K562 (cell line): Measurements from ENCODE around the gene CIAO2B. TPM values are rescaled to one million over a fixed set of nuclear protein-coding genes. Genes with fewer than 3 reads are reported as not detected.

Experiments
- ATAC-seq: fragments of 200-7000 bp; cut with Tn5 transposase; 3 replicates; pipeline ENCODE4 v1.9.1; 2020; ENCODE audit warnings: moderate library complexity
- BruUV-seq: library from RNA; stranded (reverse); fragments of 400-500 nt; replicated peaks from 2 replicates; lab custom pipeline; 2021; lab: Mats Ljungman, UMichigan
- CTCF ChIA-PET: fragments of 300-600 bp; formaldehyde crosslinking; extraction: SDS; loops from one replicate; lab custom pipeline; 2021; ENCODE audit warnings: low intra/inter-chr PET ratio; lab: Yijun Ruan, JAX
- POLR2A ChIA-PET: fragments of 300-600, 350-650 bp; sonication (Branson Sonifier 250); formaldehyde crosslinking; extraction: SDS; loops from one replicate; lab custom pipeline; 2021; ENCODE audit warnings: antibody characterized with exemption, inconsistent platforms; lab: Yijun Ruan, JAX
- DNase-seq, 4 experiments: peaks; one replicate each; pipeline versions ENCODE4 v3.0.0 to v3.0.0-alpha.2; 2011 to 2018; ENCODE audit warnings: low spot score in 3 of 4, mixed read lengths in 3 of 4; ENCODE audit errors: extremely low read depth in 1 of 4
- FAIRE-seq: peaks from 2 replicates; lab custom pipeline; 2011; peaks lifted over from hg19 to GRCh38; lab: Jason Lieb, UNC
- H2AFZ ChIP-seq: 2 replicates; pipeline ENCODE4 v1.6.0; 2011; ENCODE audit warnings: low read depth, low read length, control low read depth, inconsistent platforms
- H3K27ac ChIP-seq: fragments of 200-600 bp; 3 replicates; pipeline ENCODE4 v1.8.0; 2011; ENCODE audit warnings: low read depth, mild to moderate bottlenecking, control low read depth, inconsistent platforms, low read length, moderate library complexity, mixed read lengths; ENCODE audit errors: extremely low read depth
- H3K27me3 ChIP-seq, 2 experiments: fragments of 300-600 bp in 1 of 2; 2 replicates in 1 of 2; 3 replicates in 1 of 2; pipeline versions ENCODE4 v1.6.0 to v1.8.0; 2011; ENCODE audit warnings: inconsistent platforms in 2 of 2, low read length in 2 of 2, mild to moderate bottlenecking in 1 of 2, mixed read lengths in 1 of 2, moderate library complexity in 1 of 2; ENCODE audit not compliant: control insufficient read depth in 2 of 2, insufficient read depth in 2 of 2
- H3K36me3 ChIP-seq: fragments of 300-600 bp; 3 replicates; pipeline ENCODE4 v1.8.0; 2011; ENCODE audit warnings: mild to moderate bottlenecking, low read length, inconsistent platforms; ENCODE audit not compliant: control insufficient read depth, insufficient read depth
- H3K4me1 ChIP-seq, 2 experiments: fragments of 200-600 bp in 1 of 2; replicated peaks in 1 of 2; 2 replicates in 1 of 2; 3 replicates in 1 of 2; pipeline versions ENCODE4 v1.5.1 to v1.8.0; 2011; ENCODE audit warnings: inconsistent platforms in 2 of 2, low read length in 2 of 2, mild to moderate bottlenecking in 1 of 2, mixed read lengths in 1 of 2, moderate library complexity in 1 of 2; ENCODE audit not compliant: control insufficient read depth in 2 of 2, insufficient read depth in 2 of 2
- H3K4me2 ChIP-seq: 2 replicates; pipeline ENCODE4 v1.6.1; 2011; ENCODE audit warnings: low read length, control low read depth, inconsistent platforms, mixed read lengths; ENCODE audit not compliant: insufficient read depth
- H3K4me3 ChIP-seq: fragments of 200-600 bp; sonication (generic), shearing (Covaris generic); 2 replicates; pipeline ENCODE4 v1.5.1; 2016; ENCODE audit warnings: control low read depth, inconsistent platforms
- H3K79me2 ChIP-seq: fragments of 200-600 bp; 3 replicates; pipeline ENCODE4 v1.8.0; 2011; ENCODE audit warnings: low read length, inconsistent platforms; ENCODE audit not compliant: control insufficient read depth, insufficient read depth
- H3K9ac ChIP-seq, 2 experiments: 2 replicates each; pipeline versions ENCODE4 v1.6.0 to v1.6.1; 2011; ENCODE audit warnings: low read depth in 2 of 2, low read length in 2 of 2, control low read depth in 1 of 2, inconsistent platforms in 1 of 2, mild to moderate bottlenecking in 1 of 2, mixed read lengths in 1 of 2; ENCODE audit not compliant: insufficient read depth in 1 of 2
- H3K9me1 ChIP-seq: one replicate; pipeline ENCODE4 v1.6.0; 2011; ENCODE audit warnings: inconsistent platforms, mild to moderate bottlenecking, low read length, moderate library complexity; ENCODE audit not compliant: control insufficient read depth, insufficient read depth
- H3K9me3 ChIP-seq: replicated peaks from 2 replicates; pipeline ENCODE4 v1.5.1; 2011; ENCODE audit warnings: low read depth, low read length, inconsistent platforms; ENCODE audit not compliant: control insufficient read depth, insufficient read depth
- H4K20me1 ChIP-seq: replicated peaks from 2 replicates; pipeline ENCODE4 v1.6.1; 2011; ENCODE audit warnings: low read length, inconsistent platforms, mixed read lengths; ENCODE audit not compliant: control insufficient read depth, insufficient read depth
- CBX3 ChIP-seq, 2 experiments: IDR thresholded peaks; 1 replicate in 1 of 2; 2 replicates in 1 of 2; pipeline ENCODE4 v1.6.1; 2012; ENCODE audit warnings: inconsistent platforms in 2 of 2, low read length in 2 of 2, borderline replicate concordance in 1 of 2, control low read depth in 1 of 2
- DIDO1 ChIP-seq: fragments of 450-650 bp; IDR thresholded peaks from 2 replicates; pipeline ENCODE4 v1.6.1; 2016; ENCODE audit warnings: low read depth, missing biosample characterization, missing genetic modification characterization
- ETV5 ChIP-seq: sonication (generic); formaldehyde crosslinking; IDR thresholded peaks from 2 replicates; pipeline ENCODE4 v1.4.0; 2020; ENCODE audit warnings: low read depth, mild to moderate bottlenecking, missing genetic modification reagents
- NCOA6 ChIP-seq: fragments of 450-650 bp; IDR thresholded peaks from 2 replicates; pipeline ENCODE4 v1.6.1; 2017; ENCODE audit warnings: mild to moderate bottlenecking
- POLR3G ChIP-seq: IDR thresholded peaks from 2 replicates; pipeline ENCODE4 v1.6.1; 2011; ENCODE audit not compliant: insufficient read length, insufficient replicate concordance; ENCODE audit errors: extremely low read depth
- RBFOX2 ChIP-seq: fragments of 200-400 bp; formaldehyde crosslinking; IDR thresholded peaks from 2 replicates; pipeline ENCODE4 v1.6.1; 2017; ENCODE audit warnings: low read depth, mild to moderate bottlenecking, low read length, moderate library complexity
- SMARCA4 ChIP-seq: fragments of 450-650 bp; IDR thresholded peaks from 2 replicates; pipeline ENCODE4 v1.6.1; 2016
- TAF9B ChIP-seq: fragments of 450-650 bp; IDR thresholded peaks from 2 replicates; pipeline ENCODE4 v1.6.1; 2018; ENCODE audit warnings: mild to moderate bottlenecking; ENCODE audit not compliant: partially characterized antibody
- ZBED1 ChIP-seq: IDR thresholded peaks from 2 replicates; pipeline ENCODE4 v1.6.1; 2014
- ZKSCAN1 ChIP-seq: fragments of 150-350 bp; IDR thresholded peaks from 2 replicates; pipeline ENCODE4 v1.6.1; 2016; ENCODE audit warnings: low read depth, low read length
- ZMIZ1 ChIP-seq, 2 experiments: fragments of 150-350 bp in 1 of 2; IDR thresholded peaks; 2 replicates each; pipeline ENCODE4 v1.6.1; 2012 to 2016; ENCODE audit warnings: low read depth in 2 of 2, low read length in 2 of 2, mild to moderate bottlenecking in 1 of 2, moderate library complexity in 1 of 2
- ZNF311 ChIP-seq: fragments of 250-450 bp; sonication (Bioruptor Pico); IDR thresholded peaks from 2 replicates; pipeline ENCODE4 v1.4.0; 2020; ENCODE audit warnings: mild to moderate bottlenecking, moderate library complexity
- WGBS: fragments of 100-300 bp; shearing (Covaris generic); methylation state at CpG from one replicate; pipeline ENCODE4 v1.1.6; 2016; ENCODE audit warnings: low coverage, mixed read lengths; ENCODE audit not compliant: insufficient coverage; ENCODE audit errors: missing lambda C conversion rate; 5-methylcytosine and 5-hydroxymethylcytosine counted together
- in situ Hi-C: fragments of 300-500 bp; cut with MboI; formaldehyde crosslinking; loops from 4 replicates; pipeline ENCODE4 v1.15.0; 2018; ENCODE audit warnings: inconsistent platforms, mixed read lengths
- intact Hi-C: fragments of 100-400 bp; cut with micrococcal nuclease; formaldehyde crosslinking; loops from 2 replicates; pipeline ENCODE4 v1.14.2; 2022
- polyA plus RNA-seq, 8 experiments: library from polyadenylated mRNA; depleted of rRNA in 4 of 8; stranded (reverse) in 5 of 8; unstranded in 3 of 8; fragments of >200 nt; fragmentation: Nextera tagmentation in 2 of 8; fragmentation: Illumina TruSeq in 1 of 8; extraction: Ambion mirVana in 2 of 8; extraction: Trizol in 1 of 8; gene quantifications; 2 replicates each; pipeline versions ENCODE4 v1.2.1 to v1.2.3, GENCODE V29; 2011 to 2014; ENCODE audit warnings: inconsistent platforms in 1 of 8, missing spikeins in 1 of 8
- total RNA-seq, 7 experiments: library from RNA; depleted of rRNA in 6 of 7; stranded (reverse); fragments of >200 nt in 6 of 7; fragmentation: Illumina TruSeq in 2 of 7; extraction: Trizol in 2 of 7; gene quantifications; 2 replicates each; pipeline versions ENCODE4 v1.2.1 to v1.2.3, GENCODE V29; 2011 to 2021; ENCODE audit warnings: low replicate concordance in 1 of 7

CIAO2B gene
- total and polyA plus RNA-seq, 9 of the 15 experiments (the other 6 are each of a cell fraction or from before 2014, with no cell fraction given), result 86.8 to 182 (median 113) TPM

GRCh38 chr16:66886321-66886720 is 47.9 kb downstream of the CIAO2B start:
- FAIRE-seq (no peak), ATAC-seq (no peak), DNase-seq (no peak)
- peak overlapping the region; percentile 32; the same call in 1 of the 2 replicates for H3K4me2 ChIP-seq
- H3K27ac ChIP-seq, result no peak overlapping the region
- CTCF ChIA-PET, result no interaction called here
- H3K9ac ChIP-seq, result no peak overlapping the region
- H3K36me3 ChIP-seq, result peaks cover 66% of the 10 kb centered on the region
- intact Hi-C loops (no loop called here), in situ Hi-C loops (no loop called here)
- H3K4me1 ChIP-seq, result peaks cover 21% of the 10 kb centered on the region in 2 experiments
- peaks cover 13% of the 10 kb centered on the region for H3K79me2 ChIP-seq
- 56% methylated on average over 2 of the region's 2 CpGs for WGBS
- H2AFZ ChIP-seq, result no peak overlapping the region
- POLR2A ChIA-PET, result interaction anchor here (1.8 kb wide), 1 partner anchor 14 kb away, joined by 5 read pairs; no protein-coding TSS in a partner anchor
- H4K20me1 ChIP-seq, result no peaks in the 10 kb centered on the region; the same call in none of the 2 replicates
- no TSS peak for BruUV-seq
- no peak overlapping the region for H3K4me3 ChIP-seq
- H3K9me3 ChIP-seq, result no peaks in the 10 kb centered on the region
- TF ChIP-seq NCOA6 (no peak), POLR3G (no peak), ETV5 (CRISPR knock-in tag) (no peak), DIDO1 (tag) (no peak), ZNF311 (no peak)
- no peaks in the 10 kb centered on the region for H3K9me1 ChIP-seq
- H3K27me3 ChIP-seq, result no peaks in the 10 kb centered on the region

GRCh38 chr16:66885491-66885890 is 48.7 kb downstream of the CIAO2B start:
- POLR2A ChIA-PET, result interaction anchor here (1.8 kb wide), 1 partner anchor 15 kb away, joined by 5 read pairs; no protein-coding TSS in a partner anchor
- intact Hi-C loops (no loop called here), in situ Hi-C loops (no loop called here)
- Histone ChIP-seq H3K27me3 (no peaks in the 10 kb centered on the region), H3K9me1 (no peaks in the 10 kb centered on the region), H4K20me1 (no peaks in the 10 kb centered on the region; the same call in none of the 2 replicates), H3K79me2 (peaks cover 20% of the 10 kb centered on the region), H2AFZ (no peak overlapping the region), H3K9ac (peak overlapping the region in 1 of 2 experiments; percentile 43; a peak in 1 of 4 replicates), H3K4me3 (no peak overlapping the region), H3K4me1 (peaks cover 22 to 28% of the 10 kb centered on the region in 2 experiments), H3K4me2 (no peak overlapping the region), H3K36me3 (peaks cover 59% of the 10 kb centered on the region), H3K27ac (no peak overlapping the region), H3K9me3 (no peaks in the 10 kb centered on the region)
- CTCF ChIA-PET, result interaction anchor here (0.5 kb wide), 1 partner anchor 11 kb away, joined by 3 read pairs; no protein-coding TSS in a partner anchor
- peak; percentile 39; the same call in 1 of the 2 replicates for TF ChIP-seq RBFOX2
- TF ChIP-seq ZMIZ1 (IDR thresholded peaks at IDR 0.05; ENCODE audit: low read depth in 2 of 2, low read length in 2 of 2), result no peak
- TF ChIP-seq CBX3 (IDR thresholded peaks at IDR 0.05; ENCODE audit: borderline replicate concordance in 1 of 2, low read length in 2 of 2), result no peak
- no peak for TF ChIP-seq SMARCA4
- TF ChIP-seq ZBED1, result no peak
- no peak for TF ChIP-seq TAF9B
- no peak for TF ChIP-seq ZKSCAN1
- DNase-seq (no peak), FAIRE-seq (no peak), ATAC-seq (no peak)
- WGBS, result 90% methylated on average over 11 of the region's 12 CpGs
- no TSS peak for BruUV-seq
